HepG2 (cell line): ENCODE measurements around the gene TREH. TPM values are rescaled to one million over a fixed set of nuclear protein-coding genes. Genes with fewer than 3 reads are reported as not detected.
A peak's percentile ranks its signal among the peaks of the same experiment; 100 is the strongest.

Experiments used
- ASH2L ChIP-seq: fragments of 300-600, 200-600 bp; sonication (generic); IDR thresholded peaks from 2 replicates; pipeline ENCODE4 v1.7.0; 2017; ENCODE audit warnings: low read depth, mild to moderate bottlenecking, moderate library complexity, mixed read lengths, low read length; ENCODE audit not compliant: insufficient read length
- ATF7 ChIP-seq, 2 experiments: fragments of 450-650 bp in 1 of 2; sonication (generic) in 1 of 2; formaldehyde crosslinking in 1 of 2; IDR thresholded peaks; 2 replicates each; pipeline versions ENCODE4 v1.4.0 to v1.6.1; 2016 to 2020; ENCODE audit warnings: antibody characterized with exemption in 1 of 2, mild to moderate bottlenecking in 1 of 2, missing genetic modification reagents in 1 of 2
- IKZF1 ChIP-seq: fragments of 450-650 bp; IDR thresholded peaks from 2 replicates; pipeline ENCODE4 v1.7.1; 2016
- MBNL3 ChIP-seq: fragments of 250-450 bp; sonication (Bioruptor Pico); conservative IDR thresholded peaks from 2 replicates; pipeline ENCODE4 v1.8.0; 2022; ENCODE audit warnings: mild to moderate bottlenecking, inconsistent platforms
- MXI1 ChIP-seq: IDR thresholded peaks from 3 replicates; pipeline ENCODE4 v1.6.1; 2012; ENCODE audit warnings: low read depth, low read length, inconsistent platforms, borderline replicate concordance
- TGIF2 ChIP-seq: IDR thresholded peaks from 2 replicates; pipeline ENCODE4 v1.6.1; 2016; ENCODE audit warnings: control low read depth, missing compliant biosample characterization
- ZIK1 ChIP-seq: sonication (generic); formaldehyde crosslinking; IDR thresholded peaks from 2 replicates; pipeline ENCODE4 v1.5.0; 2020; ENCODE audit warnings: mild to moderate bottlenecking, low read depth, missing genetic modification reagents, borderline replicate concordance
- ZMAT3 ChIP-seq: sonication (generic); formaldehyde crosslinking; conservative IDR thresholded peaks from 2 replicates; pipeline ENCODE4 v1.7.0; 2021; ENCODE audit warnings: missing genetic modification reagents
- ZNF160 ChIP-seq: sonication (generic); formaldehyde crosslinking; IDR thresholded peaks from 2 replicates; pipeline ENCODE4 v1.8.0; 2022; ENCODE audit warnings: mild to moderate bottlenecking, inconsistent platforms, missing genetic modification reagents
- ZNF3 ChIP-seq: IDR thresholded peaks from 2 replicates; pipeline ENCODE4 v1.7.0; 2017; ENCODE audit warnings: inconsistent platforms
- ZNF546 ChIP-seq: sonication (generic); formaldehyde crosslinking; conservative IDR thresholded peaks from 2 replicates; pipeline ENCODE4 v1.8.1; 2023; ENCODE audit warnings: mild to moderate bottlenecking, missing genetic modification reagents
- ZNF589 ChIP-seq: sonication (generic); formaldehyde crosslinking; conservative IDR thresholded peaks from 2 replicates; pipeline ENCODE4 v1.8.0; 2022; ENCODE audit warnings: mild to moderate bottlenecking, moderate library complexity, missing genetic modification reagents
- ZNF615 ChIP-seq: sonication (generic); formaldehyde crosslinking; IDR thresholded peaks from 2 replicates; pipeline ENCODE4 v1.5.0; 2020; ENCODE audit warnings: mild to moderate bottlenecking, missing genetic modification reagents, borderline replicate concordance
- polyA plus RNA-seq, 8 experiments: library from polyadenylated mRNA; depleted of rRNA in 3 of 8; stranded (reverse) in 7 of 8; unstranded in 1 of 8; fragments of >200 nt; fragmentation: Illumina TruSeq in 4 of 8; extraction: Trizol in 4 of 8; gene quantifications; 2 replicates each; pipeline versions ENCODE4 v1.2.1 to v1.2.3, GENCODE V29; 2011 to 2016; ENCODE audit warnings: low read depth in 4 of 8, missing spikeins in 1 of 8, mixed read lengths in 1 of 8; ENCODE audit not compliant: insufficient read depth in 1 of 8
- total RNA-seq, 5 experiments: library from RNA; depleted of rRNA; stranded (reverse); fragments of >200 nt; fragmentation: Illumina TruSeq; extraction: Trizol; gene quantifications; 2 replicates each; pipeline ENCODE4 v1.2.3, GENCODE V29; 2016; ENCODE audit warnings: low read depth in 1 of 5
- TF ChIP-seq, protein P1 (sequence below): sonication (generic); formaldehyde crosslinking; IDR thresholded peaks from 2 replicates; pipeline ENCODE4 v1.4.0; 2020; ENCODE audit warnings: missing genetic modification reagents
- TF ChIP-seq, protein P2 (sequence below): sonication (generic); formaldehyde crosslinking; IDR thresholded peaks from 2 replicates; pipeline ENCODE4 v1.4.0; 2020; ENCODE audit warnings: missing genetic modification reagents
- TF ChIP-seq, protein P3 (sequence below): sonication (generic); formaldehyde crosslinking; IDR thresholded peaks from 2 replicates; pipeline ENCODE4 v1.8.0; 2023; ENCODE audit warnings: mild to moderate bottlenecking, missing genetic modification reagents
- TF ChIP-seq, protein P4 (sequence below): sonication (generic); formaldehyde crosslinking; IDR thresholded peaks from 2 replicates; pipeline ENCODE4 v1.4.0; 2020; ENCODE audit warnings: missing genetic modification reagents
- TF ChIP-seq, protein P5 (sequence below): sonication (generic); formaldehyde crosslinking; IDR thresholded peaks from 2 replicates; pipeline ENCODE4 v1.8.1; 2023; ENCODE audit warnings: mild to moderate bottlenecking, missing genetic modification reagents

TREH gene
- total and polyA plus RNA-seq, 2 of the 13 experiments (the other 11 are each of a cell fraction or from before 2014, with no cell fraction given), result 0.53 to 0.86 TPM

DNA sequence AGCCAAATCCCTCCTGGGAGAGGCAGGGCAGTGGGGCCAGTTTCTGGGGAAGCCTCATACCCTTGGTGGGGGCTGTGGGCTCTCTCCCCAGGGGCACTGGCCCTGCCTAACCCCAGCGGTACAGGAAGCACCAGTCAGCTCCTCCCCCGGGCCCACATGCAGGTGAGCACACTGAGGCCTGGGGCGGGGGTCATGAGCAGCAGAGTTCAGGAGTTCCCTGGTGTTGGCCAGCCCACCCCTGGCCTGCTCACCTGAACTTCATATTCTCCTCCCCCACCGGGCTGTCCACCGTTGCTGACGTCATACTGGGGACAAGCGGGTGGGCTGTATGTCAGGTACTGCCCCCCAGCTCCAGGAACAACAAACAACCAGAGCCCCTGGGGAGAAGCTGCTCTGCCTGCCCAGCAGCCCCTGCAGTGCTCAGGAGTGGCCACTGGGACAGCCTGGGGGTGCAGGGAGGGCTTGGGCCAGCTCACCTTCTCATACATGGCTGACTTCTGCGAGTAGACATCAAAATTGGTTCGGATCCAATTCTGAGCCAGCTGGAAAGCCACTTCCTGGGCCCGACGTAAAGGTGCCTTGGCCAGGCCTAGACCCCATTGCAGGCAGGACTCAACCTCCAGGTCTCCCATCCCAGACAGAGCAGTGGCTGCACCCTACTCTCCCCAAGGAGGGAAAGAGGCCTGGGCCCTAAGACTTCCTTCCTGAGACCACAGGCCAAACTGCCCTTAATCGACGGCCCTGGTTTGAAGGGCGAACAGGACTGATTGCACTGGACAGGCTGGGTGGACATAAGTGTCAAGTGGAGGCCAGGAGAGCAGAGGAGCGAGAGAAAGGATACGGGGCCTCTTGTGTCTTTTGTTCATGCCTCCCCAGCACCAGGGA lies 20.8 kb downstream of the TREH start (continued):
- TF ChIP-seq, protein P1, sequence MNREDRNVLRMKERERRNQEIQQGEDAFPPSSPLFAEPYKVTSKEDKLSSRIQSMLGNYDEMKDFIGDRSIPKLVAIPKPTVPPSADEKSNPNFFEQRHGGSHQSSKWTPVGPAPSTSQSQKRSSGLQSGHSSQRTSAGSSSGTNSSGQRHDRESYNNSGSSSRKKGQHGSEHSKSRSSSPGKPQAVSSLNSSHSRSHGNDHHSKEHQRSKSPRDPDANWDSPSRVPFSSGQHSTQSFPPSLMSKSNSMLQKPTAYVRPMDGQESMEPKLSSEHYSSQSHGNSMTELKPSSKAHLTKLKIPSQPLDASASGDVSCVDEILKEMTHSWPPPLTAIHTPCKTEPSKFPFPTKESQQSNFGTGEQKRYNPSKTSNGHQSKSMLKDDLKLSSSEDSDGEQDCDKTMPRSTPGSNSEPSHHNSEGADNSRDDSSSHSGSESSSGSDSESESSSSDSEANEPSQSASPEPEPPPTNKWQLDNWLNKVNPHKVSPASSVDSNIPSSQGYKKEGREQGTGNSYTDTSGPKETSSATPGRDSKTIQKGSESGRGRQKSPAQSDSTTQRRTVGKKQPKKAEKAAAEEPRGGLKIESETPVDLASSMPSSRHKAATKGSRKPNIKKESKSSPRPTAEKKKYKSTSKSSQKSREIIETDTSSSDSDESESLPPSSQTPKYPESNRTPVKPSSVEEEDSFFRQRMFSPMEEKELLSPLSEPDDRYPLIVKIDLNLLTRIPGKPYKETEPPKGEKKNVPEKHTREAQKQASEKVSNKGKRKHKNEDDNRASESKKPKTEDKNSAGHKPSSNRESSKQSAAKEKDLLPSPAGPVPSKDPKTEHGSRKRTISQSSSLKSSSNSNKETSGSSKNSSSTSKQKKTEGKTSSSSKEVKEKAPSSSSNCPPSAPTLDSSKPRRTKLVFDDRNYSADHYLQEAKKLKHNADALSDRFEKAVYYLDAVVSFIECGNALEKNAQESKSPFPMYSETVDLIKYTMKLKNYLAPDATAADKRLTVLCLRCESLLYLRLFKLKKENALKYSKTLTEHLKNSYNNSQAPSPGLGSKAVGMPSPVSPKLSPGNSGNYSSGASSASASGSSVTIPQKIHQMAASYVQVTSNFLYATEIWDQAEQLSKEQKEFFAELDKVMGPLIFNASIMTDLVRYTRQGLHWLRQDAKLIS (CRISPR knock-in tag), result no peak
- TF ChIP-seq ZNF160 (CRISPR knock-in tag), result no peak
- TF ChIP-seq ASH2L, result no peak
- TF ChIP-seq, protein P2, sequence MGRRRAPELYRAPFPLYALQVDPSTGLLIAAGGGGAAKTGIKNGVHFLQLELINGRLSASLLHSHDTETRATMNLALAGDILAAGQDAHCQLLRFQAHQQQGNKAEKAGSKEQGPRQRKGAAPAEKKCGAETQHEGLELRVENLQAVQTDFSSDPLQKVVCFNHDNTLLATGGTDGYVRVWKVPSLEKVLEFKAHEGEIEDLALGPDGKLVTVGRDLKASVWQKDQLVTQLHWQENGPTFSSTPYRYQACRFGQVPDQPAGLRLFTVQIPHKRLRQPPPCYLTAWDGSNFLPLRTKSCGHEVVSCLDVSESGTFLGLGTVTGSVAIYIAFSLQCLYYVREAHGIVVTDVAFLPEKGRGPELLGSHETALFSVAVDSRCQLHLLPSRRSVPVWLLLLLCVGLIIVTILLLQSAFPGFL (CRISPR knock-in tag), result no peak
- no peak for TF ChIP-seq ZNF615 (CRISPR knock-in tag)
- no peak for TF ChIP-seq ZMAT3
- no peak for TF ChIP-seq ZNF3 (CRISPR knock-in tag)
- TF ChIP-seq MBNL3 (CRISPR knock-in tag), result no peak
- peak; percentile 75 for TF ChIP-seq ATF7 (IDR thresholded peaks at IDR 0.05)
- TF ChIP-seq ATF7 (CRISPR knock-in tag; IDR thresholded peaks at IDR 0.05), result no peak
- TF ChIP-seq, protein P3, sequence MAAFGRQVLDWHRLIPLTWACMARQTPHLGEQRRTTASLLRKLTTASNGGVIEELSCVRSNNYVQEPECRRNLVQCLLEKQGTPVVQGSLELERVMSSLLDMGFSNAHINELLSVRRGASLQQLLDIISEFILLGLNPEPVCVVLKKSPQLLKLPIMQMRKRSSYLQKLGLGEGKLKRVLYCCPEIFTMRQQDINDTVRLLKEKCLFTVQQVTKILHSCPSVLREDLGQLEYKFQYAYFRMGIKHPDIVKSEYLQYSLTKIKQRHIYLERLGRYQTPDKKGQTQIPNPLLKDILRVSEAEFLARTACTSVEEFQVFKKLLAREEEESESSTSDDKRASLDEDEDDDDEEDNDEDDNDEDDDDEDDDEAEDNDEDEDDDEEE (CRISPR knock-in tag), result no peak
- TF ChIP-seq, protein P4, sequence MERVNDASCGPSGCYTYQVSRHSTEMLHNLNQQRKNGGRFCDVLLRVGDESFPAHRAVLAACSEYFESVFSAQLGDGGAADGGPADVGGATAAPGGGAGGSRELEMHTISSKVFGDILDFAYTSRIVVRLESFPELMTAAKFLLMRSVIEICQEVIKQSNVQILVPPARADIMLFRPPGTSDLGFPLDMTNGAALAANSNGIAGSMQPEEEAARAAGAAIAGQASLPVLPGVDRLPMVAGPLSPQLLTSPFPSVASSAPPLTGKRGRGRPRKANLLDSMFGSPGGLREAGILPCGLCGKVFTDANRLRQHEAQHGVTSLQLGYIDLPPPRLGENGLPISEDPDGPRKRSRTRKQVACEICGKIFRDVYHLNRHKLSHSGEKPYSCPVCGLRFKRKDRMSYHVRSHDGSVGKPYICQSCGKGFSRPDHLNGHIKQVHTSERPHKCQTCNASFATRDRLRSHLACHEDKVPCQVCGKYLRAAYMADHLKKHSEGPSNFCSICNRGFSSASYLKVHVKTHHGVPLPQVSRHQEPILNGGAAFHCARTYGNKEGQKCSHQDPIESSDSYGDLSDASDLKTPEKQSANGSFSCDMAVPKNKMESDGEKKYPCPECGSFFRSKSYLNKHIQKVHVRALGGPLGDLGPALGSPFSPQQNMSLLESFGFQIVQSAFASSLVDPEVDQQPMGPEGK (CRISPR knock-in tag), result 0 out of 2 replicates have a peak, but pooled peaks have one; percentile 21
- no peak for TF ChIP-seq ZNF589 (CRISPR knock-in tag)
- TF ChIP-seq, protein P5, sequence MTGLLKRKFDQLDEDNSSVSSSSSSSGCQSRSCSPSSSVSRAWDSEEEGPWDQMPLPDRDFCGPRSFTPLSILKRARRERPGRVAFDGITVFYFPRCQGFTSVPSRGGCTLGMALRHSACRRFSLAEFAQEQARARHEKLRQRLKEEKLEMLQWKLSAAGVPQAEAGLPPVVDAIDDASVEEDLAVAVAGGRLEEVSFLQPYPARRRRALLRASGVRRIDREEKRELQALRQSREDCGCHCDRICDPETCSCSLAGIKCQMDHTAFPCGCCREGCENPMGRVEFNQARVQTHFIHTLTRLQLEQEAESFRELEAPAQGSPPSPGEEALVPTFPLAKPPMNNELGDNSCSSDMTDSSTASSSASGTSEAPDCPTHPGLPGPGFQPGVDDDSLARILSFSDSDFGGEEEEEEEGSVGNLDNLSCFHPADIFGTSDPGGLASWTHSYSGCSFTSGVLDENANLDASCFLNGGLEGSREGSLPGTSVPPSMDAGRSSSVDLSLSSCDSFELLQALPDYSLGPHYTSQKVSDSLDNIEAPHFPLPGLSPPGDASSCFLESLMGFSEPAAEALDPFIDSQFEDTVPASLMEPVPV (CRISPR knock-in tag), result no peak
- TF ChIP-seq ZIK1 (CRISPR knock-in tag), result no peak
- TF ChIP-seq MXI1, result no peak
- TF ChIP-seq ZNF546 (CRISPR knock-in tag), result 0 out of 2 replicates have a peak, but pooled peaks have one; percentile 3
- no peak for TF ChIP-seq TGIF2 (CRISPR knock-in tag)
- no peak for TF ChIP-seq IKZF1
